Measurements from ENCODE around the gene PEX11A.

The PEX11A gene

DNA sequence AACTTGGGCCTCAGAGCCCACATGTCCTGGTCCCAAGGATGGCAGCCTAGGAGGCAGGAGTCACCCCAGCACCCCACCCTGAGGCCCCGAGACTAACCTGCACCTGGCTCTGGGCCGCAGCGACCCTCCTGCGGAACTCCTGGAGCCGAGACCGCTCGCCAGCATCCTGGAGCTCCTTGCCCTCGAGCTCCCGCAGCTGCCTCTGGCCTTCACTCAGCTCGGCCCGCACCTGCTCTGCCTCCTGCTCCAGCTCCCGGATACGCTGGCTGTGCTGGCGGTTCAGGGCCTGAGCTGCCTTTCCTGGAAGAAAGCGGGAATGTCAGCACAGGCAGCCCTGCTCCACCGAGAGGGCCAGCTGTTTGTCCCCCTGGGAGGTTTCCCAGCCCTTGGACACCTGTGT is 48.4 kb downstream of the PEX11A start:
- peak overlapping the region; percentile 10; the same call in 1 of the 2 replicates for H3K27ac ChIP-seq
- ChIA-PET CTCF (interaction anchor here (0.6 kb wide), 1 partner anchor 21 kb away, joined by 4 read pairs; no protein-coding TSS in a partner anchor), POLR2A (ENCODE audit: low non-redundant PET) (no interaction called here)
- TF ChIP-seq, protein P1, sequence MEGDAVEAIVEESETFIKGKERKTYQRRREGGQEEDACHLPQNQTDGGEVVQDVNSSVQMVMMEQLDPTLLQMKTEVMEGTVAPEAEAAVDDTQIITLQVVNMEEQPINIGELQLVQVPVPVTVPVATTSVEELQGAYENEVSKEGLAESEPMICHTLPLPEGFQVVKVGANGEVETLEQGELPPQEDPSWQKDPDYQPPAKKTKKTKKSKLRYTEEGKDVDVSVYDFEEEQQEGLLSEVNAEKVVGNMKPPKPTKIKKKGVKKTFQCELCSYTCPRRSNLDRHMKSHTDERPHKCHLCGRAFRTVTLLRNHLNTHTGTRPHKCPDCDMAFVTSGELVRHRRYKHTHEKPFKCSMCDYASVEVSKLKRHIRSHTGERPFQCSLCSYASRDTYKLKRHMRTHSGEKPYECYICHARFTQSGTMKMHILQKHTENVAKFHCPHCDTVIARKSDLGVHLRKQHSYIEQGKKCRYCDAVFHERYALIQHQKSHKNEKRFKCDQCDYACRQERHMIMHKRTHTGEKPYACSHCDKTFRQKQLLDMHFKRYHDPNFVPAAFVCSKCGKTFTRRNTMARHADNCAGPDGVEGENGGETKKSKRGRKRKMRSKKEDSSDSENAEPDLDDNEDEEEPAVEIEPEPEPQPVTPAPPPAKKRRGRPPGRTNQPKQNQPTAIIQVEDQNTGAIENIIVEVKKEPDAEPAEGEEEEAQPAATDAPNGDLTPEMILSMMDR (conservative IDR thresholded peaks at IDR 0.05; ENCODE audit: low read depth), result no peak
- no peak for DNase-seq (ENCODE audit: low spot score)

DNA sequence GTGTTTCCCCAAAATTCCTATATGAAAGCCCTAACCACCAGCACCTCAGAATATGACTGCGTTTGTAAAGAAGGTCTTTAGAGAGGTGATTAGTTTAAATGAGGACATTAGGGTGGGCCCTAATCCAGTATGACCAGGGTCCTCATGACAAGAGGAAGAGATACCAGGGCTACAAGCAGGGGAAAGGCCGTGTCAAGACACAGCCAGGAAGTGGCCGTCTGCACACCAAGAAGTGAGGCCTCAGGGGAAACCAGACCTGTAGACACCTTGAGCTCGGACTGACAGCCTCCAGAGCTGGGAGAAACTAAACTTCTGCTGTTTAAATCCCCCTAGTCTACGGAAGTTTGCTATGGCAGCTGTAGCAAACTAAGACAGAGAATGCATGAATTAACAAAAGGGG is 49.5 kb downstream of the PEX11A start:
- ChIA-PET CTCF (no interaction called here), POLR2A (ENCODE audit: low non-redundant PET) (no interaction called here)
- no peak for DNase-seq (ENCODE audit: low spot score)
- no peak overlapping the region for H3K27ac ChIP-seq
- TF ChIP-seq, protein P1 (conservative IDR thresholded peaks at IDR 0.05; ENCODE audit: low read depth), result no peak

DNA sequence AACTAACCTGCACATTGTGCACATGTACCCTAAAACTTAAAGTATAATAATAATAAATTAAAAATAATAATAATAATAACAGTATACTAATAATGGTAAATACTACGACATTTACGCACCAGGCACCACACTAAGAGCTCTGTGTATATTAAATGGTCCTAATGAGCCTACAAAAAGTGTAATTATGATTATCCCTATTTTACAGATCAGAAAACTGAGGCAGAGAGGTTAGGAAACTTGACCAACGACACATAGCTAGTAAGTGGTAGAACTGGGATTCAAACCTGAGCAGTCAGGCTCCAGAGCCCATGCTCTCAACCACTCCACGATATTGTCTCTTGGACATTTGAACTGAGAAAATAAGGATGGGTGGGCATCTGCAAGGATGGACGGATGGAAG is 50.3 kb downstream of the PEX11A start:
- no peak for DNase-seq (ENCODE audit: low spot score)
- no peak overlapping the region for H3K27ac ChIP-seq
- POLR2A ChIA-PET (ENCODE audit: low non-redundant PET), result no interaction called here
- CTCF ChIA-PET, result no interaction called here
- TF ChIP-seq, protein P1 (conservative IDR thresholded peaks at IDR 0.05; ENCODE audit: low read depth), result no peak

DNA sequence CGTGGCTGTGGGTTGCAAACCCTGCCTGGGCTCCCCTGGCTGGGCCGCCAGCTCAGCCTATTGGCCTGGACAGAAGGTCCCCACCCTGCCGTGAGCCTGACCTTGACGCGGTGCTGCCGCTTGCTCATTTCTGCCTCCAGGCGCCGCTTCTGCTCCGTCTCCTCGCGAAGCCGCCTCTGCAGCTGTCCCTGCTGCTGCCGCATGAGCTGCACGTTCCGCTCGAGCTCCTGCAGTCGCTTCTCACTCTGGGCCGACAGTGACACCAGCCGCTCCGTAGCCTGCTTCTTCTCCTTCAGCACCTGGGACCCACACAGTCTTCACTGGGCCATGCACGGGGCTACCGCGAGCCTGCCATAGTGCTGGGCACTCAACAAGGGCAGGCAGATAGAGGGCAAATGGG is 57.0 kb downstream of the PEX11A start:
- ChIA-PET CTCF (no interaction called here), POLR2A (ENCODE audit: low non-redundant PET) (no interaction called here)

DNA sequence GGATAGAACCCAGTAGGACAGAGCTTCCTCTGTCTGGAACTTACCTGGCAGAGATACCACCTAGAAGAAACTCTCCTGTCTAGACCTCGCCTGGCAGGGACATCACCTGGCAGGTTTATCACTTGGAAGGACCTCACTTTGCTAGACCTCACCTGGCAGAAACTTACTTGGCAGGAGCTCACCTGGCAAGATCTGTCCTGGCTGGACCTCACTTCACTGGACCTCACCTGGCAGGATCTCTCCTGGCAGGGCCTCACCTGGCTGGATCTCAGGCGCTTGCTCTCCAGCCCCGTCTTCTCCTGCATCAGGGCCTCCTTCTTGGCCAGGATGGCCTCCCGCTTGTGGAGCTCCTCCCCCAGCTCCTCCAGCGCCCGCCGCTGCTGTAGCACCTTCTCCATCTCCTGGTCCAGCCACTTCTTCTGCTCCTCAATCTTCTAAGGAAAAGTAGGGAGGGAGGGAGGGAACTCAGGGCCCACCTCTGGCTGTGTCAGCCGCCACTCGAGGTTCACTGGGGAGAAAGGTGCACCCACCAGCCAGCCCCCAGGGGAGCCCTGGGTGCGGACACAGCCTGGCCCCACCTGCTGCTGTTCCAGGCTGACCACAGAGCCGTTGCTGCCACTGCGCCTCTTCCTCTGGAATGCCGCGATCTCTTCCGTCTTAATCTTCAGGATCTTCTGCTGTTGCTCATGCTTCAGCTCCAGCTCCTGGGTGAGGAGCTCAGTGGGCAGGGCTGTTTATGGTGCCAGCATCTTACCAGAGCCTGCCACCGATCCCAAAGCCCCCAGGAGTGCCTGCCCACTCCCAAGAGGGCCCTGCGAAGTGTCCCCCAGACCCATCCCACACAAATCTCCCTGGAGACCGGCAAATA is 57.8 kb downstream of the PEX11A start:
- no peak for DNase-seq (ENCODE audit: low spot score)
- ChIA-PET POLR2A (ENCODE audit: low non-redundant PET) (no interaction called here), CTCF (no interaction called here)
- TF ChIP-seq, protein P1 (conservative IDR thresholded peaks at IDR 0.05; ENCODE audit: low read depth), result no peak
- H3K27ac ChIP-seq, result no peak overlapping the region

More for the DNA sequence above, 57.0 kb downstream of the PEX11A start:
- no peak for DNase-seq (ENCODE audit: low spot score)
- TF ChIP-seq, protein P1 (conservative IDR thresholded peaks at IDR 0.05; ENCODE audit: low read depth), result no peak
- no peak overlapping the region for H3K27ac ChIP-seq

DNA sequence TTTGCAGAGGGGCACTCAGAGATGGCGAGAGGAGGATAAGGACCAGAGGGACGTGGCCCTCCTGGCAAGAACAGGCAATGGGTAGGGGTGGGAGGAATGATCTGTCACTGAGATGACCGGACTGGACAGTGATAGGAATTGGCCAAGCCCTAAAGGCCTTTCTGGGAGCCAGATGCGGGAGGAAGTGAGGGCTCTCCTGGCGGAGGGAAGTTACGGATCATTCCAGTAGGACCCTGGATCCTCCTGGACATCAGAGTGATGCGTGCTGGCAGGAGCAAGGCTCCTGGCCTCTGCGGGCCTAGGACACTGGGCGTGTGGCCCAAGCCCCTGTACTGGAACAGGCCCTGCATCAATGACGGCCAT is 58.7 kb downstream of the PEX11A start:
- H3K27ac ChIP-seq, result peak overlapping the region; percentile 6; the same call in 1 of the 2 replicates
- CTCF ChIA-PET, result no interaction called here
- no peak for DNase-seq (ENCODE audit: low spot score)
- POLR2A ChIA-PET (ENCODE audit: low non-redundant PET), result no interaction called here
- TF ChIP-seq, protein P1 (conservative IDR thresholded peaks at IDR 0.05; ENCODE audit: low read depth), result no peak
